HL-60 (cell line): ENCODE data around the gene THSD7A.

ENCODE experiments used
- CTCF ChIP-seq: IDR thresholded peaks from one replicate; pipeline ENCODE4 v1.5.1; 2011; ENCODE audit warnings: low read length, control low read depth, inconsistent platforms; ENCODE audit not compliant: insufficient read depth
- GABPA ChIP-seq: IDR thresholded peaks from 2 replicates; pipeline ENCODE4 v1.6.1; 2012; ENCODE audit warnings: low read depth
- REST ChIP-seq: IDR thresholded peaks from 2 replicates; pipeline ENCODE4 v1.6.1; 2012; ENCODE audit warnings: low read depth; ENCODE audit not compliant: insufficient replicate concordance

DNA sequence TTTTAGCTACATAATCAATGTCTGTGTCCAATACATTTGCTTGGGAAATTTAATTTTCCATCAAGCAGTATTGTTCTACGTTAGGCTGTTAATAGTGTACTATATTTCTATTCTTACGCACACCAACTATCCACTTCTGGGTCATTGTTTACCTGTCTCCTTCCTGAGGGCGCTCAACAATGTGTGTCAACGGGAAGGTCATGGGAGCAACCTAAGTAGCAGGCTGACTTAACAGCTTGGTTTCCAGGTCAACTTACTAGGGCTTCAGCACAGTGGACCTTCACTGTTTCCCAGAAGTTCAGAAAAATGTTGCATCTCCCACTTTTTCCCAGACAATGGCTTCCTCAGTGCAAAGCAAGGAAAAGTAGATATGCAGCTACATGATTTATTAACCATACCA lies 13.7 kb downstream of the THSD7A start:
- no peak for TF ChIP-seq CTCF
- no peak for TF ChIP-seq REST
- TF ChIP-seq GABPA = no peak
